Activated naive CD8-positive, alpha-beta T cell treated with anti-CD3 and anti-CD28 coated beads, Interleukin-2, amount 10 ng/mL, durations not matched to agents 7 days and 5 days (primary cell): Measurements from ENCODE around the gene SUCO. TPM values are rescaled to one million over a fixed set of nuclear protein-coding genes. Genes with fewer than 3 reads are reported as not detected.
A peak's percentile ranks its signal among the peaks of the same experiment; 100 is the strongest.
"Not testable (repeated sequence)": the region's sequence is repeated elsewhere in the genome, so short reads cannot be mapped to it uniquely, and the experiment has no call there.

ENCODE experiments used
- ATAC-seq: fragments of 150-1000 bp; cut with Tn5 transposase; one replicate; pipeline ENCODE4 v1.10.0; 2021; ENCODE audit warnings: low read depth, moderate library complexity
- POLR2A ChIA-PET: fragments of 350-600 bp; sonication (Branson Sonifier 250); formaldehyde crosslinking; loops from one replicate; lab custom pipeline; 2021; ENCODE audit warnings: antibody characterized with exemption; lab: Charles Lee
- DNase-seq: peaks from one replicate; pipeline ENCODE4 v3.0.0; 2021
- H3K27ac Mint-ChIP-seq: one replicate; pipeline ENCODE4 v1.8.0; 2022; ENCODE audit warnings: mild to moderate bottlenecking, mixed read lengths
- H3K27me3 Mint-ChIP-seq: one replicate; pipeline ENCODE4 v1.8.0; 2022; ENCODE audit warnings: mild to moderate bottlenecking, moderate library complexity, mixed read lengths
- H3K36me3 Mint-ChIP-seq: one replicate; pipeline ENCODE4 v1.8.0; 2021; ENCODE audit warnings: mild to moderate bottlenecking, mixed read lengths
- H3K4me1 Mint-ChIP-seq: one replicate; pipeline ENCODE4 v1.8.0; 2021; ENCODE audit warnings: mixed read lengths
- H3K4me3 Mint-ChIP-seq: one replicate; pipeline ENCODE4 v1.8.0; 2022; ENCODE audit warnings: mild to moderate bottlenecking, moderate library complexity, mixed read lengths
- H3K9me3 Mint-ChIP-seq: one replicate; pipeline ENCODE4 v1.8.0; 2021; ENCODE audit warnings: mixed read lengths
- total RNA-seq, 2 experiments: library from RNA; stranded (reverse); gene quantifications; one replicate each; pipeline ENCODE4 v1.2.3, GENCODE V29; 2021

The SUCO gene
- total RNA-seq, 2 experiments from 2014 or later, result 42.5 to 44.5 TPM

DNA sequence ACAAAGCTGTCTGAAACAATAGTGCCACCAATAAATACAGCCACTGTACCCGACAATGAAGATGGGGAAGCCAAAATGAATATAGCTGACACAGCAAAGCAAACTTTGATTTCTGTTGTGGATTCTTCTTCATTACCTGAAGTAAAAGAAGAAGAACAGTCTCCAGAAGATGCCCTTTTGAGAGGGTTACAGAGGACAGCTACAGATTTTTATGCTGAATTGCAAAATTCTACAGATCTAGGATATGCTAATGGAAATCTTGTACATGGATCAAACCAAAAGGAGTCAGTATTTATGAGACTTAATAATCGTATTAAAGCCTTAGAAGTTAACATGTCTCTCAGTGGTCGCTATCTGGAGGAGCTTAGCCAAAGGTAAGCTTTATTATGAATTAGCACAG is 56.6 kb downstream of the SUCO start:
- ATAC-seq (no peak), DNase-seq (no peak)
- no peaks in the 10 kb centered on the region for H3K27me3 Mint-ChIP-seq
- no peak overlapping the region for H3K27ac Mint-ChIP-seq
- POLR2A ChIA-PET, result no interaction called here
- H3K4me1 Mint-ChIP-seq, result peaks cover 8% of the 10 kb centered on the region
- H3K4me3 Mint-ChIP-seq, result no peak overlapping the region
- H3K36me3 Mint-ChIP-seq, result peaks cover 64% of the 10 kb centered on the region
- peaks cover 7% of the 10 kb centered on the region for H3K9me3 Mint-ChIP-seq

DNA sequence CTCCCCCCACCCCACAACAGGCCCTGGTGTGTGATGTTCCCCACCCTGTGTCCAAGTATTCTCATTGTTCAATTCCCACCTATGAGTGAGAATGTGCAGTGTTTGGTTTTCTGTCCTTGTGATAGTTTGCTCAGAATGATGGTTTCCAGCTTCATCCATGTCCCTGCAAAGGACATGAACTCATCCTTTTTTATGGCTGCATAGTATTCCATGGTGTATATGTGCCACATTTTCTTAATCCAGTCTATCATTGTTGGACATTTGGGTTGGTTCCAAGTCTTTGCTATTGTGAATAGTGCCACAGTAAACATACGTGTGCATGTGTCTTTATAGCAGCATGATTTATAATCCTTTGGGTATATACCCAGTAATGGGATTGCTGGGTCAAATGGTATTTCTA is 58.5 kb downstream of the SUCO start:
- Mint-ChIP-seq H3K4me1 (peaks cover 10% of the 10 kb centered on the region), H3K36me3 (peaks cover 83% of the 10 kb centered on the region)
- H3K27ac Mint-ChIP-seq, DNase-seq, H3K4me3 Mint-ChIP-seq, H3K9me3 Mint-ChIP-seq, POLR2A ChIA-PET, ATAC-seq, H3K27me3 Mint-ChIP-seq: not testable (repeated sequence)

DNA sequence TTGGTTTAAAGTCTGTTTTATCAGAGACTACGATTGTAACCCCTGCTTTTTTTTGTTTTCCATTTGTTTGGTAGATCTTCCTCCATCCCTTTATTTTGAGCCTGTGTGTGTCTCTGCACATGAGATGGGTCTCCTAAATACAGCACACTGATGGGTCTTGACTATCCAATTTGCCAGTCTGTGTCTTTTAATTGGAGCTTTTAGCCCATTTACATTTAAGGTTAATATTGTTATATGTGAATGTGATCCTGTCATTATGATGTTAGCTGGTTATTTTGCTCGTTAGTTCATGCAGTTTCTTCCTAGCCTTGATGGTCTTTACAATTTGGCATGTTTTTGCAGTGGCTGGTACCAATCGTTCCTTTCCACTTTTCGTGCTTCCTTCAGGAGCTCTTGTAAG is 62.1 kb downstream of the SUCO start:
- H3K4me3 Mint-ChIP-seq, DNase-seq, H3K27me3 Mint-ChIP-seq, H3K27ac Mint-ChIP-seq, ATAC-seq, H3K4me1 Mint-ChIP-seq, H3K9me3 Mint-ChIP-seq, POLR2A ChIA-PET: not testable (repeated sequence)
- peaks cover 80% of the 10 kb centered on the region for H3K36me3 Mint-ChIP-seq

DNA sequence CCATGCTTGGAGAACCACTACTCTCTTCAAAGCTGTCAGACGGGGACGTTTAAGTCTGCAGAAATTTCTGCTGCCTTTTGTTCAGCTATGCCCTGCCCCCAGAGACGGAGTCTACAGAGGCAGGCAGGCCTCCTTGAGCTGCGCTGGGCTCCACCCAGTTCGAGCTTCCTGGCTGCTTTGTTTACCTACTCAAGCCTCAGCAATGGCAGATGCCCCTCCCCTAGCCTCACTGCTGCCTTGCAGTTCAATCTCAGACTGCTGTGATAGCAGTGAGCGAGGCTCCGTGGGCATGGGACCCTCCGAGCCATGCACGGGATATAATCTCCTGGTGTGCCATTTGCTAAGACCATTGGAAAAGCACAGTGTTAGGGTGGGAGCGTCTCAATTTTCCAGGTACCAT is 63.8 kb downstream of the SUCO start:
- POLR2A ChIA-PET, H3K27me3 Mint-ChIP-seq, H3K27ac Mint-ChIP-seq, H3K9me3 Mint-ChIP-seq, ATAC-seq, DNase-seq, H3K4me3 Mint-ChIP-seq: not testable (repeated sequence)
- Mint-ChIP-seq H3K4me1 (peaks cover 11% of the 10 kb centered on the region), H3K36me3 (peaks cover 69% of the 10 kb centered on the region)

DNA sequence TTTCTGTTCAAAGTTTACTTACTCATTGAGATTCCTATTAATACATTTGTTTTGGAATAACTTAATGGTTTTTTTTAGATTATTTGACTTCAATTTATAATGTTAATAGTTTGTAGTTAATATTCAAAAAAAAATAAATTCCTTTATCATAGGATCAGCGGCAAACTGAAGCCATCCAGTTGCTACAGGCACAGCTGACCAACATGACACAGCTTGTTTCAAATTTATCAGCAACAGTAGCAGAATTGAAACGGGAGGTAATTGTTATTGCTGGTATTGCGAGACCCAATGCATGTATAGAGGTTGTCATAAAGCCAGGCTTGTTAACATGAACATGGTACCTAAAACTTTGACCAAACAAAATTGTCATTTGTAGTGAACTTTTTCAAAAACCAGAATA is 67.0 kb downstream of the SUCO start:
- POLR2A ChIA-PET, result no interaction called here
- peaks cover 44% of the 10 kb centered on the region for H3K36me3 Mint-ChIP-seq

DNA sequence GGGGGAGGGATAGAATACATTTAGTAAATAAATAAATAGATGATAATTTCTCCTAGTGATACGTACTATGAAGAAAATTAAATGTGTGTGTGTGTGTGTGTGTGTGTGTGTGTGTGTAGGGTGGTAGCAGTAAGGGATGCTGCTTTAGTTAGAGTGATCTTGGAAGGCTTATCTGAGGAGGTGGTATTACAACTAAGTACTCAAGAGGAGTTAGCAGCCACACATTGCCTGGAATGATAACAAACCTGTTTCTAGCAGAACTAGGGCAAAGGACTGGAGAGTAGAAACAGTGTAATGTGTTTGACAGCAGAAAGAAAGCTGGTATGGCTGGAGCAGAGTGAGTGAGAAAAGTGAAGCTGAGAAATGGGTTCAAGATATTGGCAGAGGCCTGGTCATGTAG is 67.7 kb downstream of the SUCO start:
- H3K9me3 Mint-ChIP-seq, result no peaks in the 10 kb centered on the region
- H3K4me3 Mint-ChIP-seq, result no peak overlapping the region
- peaks cover 9% of the 10 kb centered on the region for H3K4me1 Mint-ChIP-seq
- POLR2A ChIA-PET, result no interaction called here
- no peak for ATAC-seq
- H3K27ac Mint-ChIP-seq, result no peak overlapping the region
- H3K36me3 Mint-ChIP-seq, result peaks cover 38% of the 10 kb centered on the region
- DNase-seq, result no peak
- H3K27me3 Mint-ChIP-seq, result no peaks in the 10 kb centered on the region

More for the DNA sequence above, 67.0 kb downstream of the SUCO start:
- ATAC-seq (no peak), DNase-seq (no peak)
- no peaks in the 10 kb centered on the region for H3K27me3 Mint-ChIP-seq
- H3K4me3 Mint-ChIP-seq, result no peak overlapping the region
- no peak overlapping the region for H3K27ac Mint-ChIP-seq
- H3K9me3 Mint-ChIP-seq, result peaks cover 3% of the 10 kb centered on the region
- peaks cover 11% of the 10 kb centered on the region for H3K4me1 Mint-ChIP-seq

DNA sequence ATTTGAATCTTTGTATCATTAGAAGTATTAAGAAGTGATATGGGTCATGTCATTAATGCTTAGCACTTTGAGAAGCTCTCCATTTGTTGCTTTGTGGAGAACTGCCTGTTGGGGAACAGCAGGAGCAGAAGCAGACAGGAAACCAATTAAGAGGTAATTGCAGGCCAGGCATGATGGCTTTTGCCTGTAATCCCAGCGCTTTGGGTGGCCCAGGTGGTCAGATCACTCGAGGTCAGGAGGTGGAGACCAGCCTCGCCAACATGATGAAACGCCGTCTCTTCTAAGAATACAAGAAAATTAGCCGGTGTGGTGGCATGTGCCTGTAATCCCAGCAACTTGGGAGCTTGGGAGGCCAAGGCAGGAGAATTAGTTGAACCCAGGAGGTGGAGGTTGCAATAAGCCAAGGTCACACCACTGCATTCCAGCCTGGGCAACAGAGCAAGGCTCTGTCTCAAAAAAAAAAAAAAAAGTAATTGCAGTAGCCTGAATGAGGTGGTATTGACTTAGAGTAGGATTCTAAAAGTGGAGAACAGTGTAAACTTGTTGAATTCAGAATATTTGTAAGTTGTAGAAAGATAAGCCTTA is 68.2 kb downstream of the SUCO start:
- no peak overlapping the region for H3K4me3 Mint-ChIP-seq
- no peaks in the 10 kb centered on the region for H3K9me3 Mint-ChIP-seq
- H3K4me1 Mint-ChIP-seq, result peaks cover 7% of the 10 kb centered on the region
- H3K27ac Mint-ChIP-seq, result no peak overlapping the region
- H3K36me3 Mint-ChIP-seq, result peaks cover 33% of the 10 kb centered on the region
- H3K27me3 Mint-ChIP-seq, result no peaks in the 10 kb centered on the region
- ATAC-seq (no peak), DNase-seq (no peak)
- POLR2A ChIA-PET, result no interaction called here

DNA sequence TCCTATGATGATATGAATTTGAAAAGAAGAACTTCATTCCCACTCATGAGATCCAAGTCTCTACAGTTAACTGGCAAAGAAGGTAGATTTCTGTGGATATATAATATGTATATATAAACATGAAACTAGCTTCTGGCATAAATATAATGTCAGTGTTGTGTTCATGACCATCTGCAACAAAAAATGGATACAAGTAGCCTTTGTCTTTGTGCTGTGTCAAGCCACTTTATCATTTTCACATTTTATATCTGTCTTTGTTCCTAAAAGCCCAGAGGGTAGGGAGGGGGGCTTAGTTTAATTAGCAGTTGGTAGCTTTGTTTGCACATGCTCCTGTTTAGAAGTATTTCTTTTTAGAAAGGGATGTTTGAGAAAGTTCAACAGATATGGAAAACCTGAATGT is 69.8 kb downstream of the SUCO start:
- H3K27me3 Mint-ChIP-seq, result no peaks in the 10 kb centered on the region
- H3K36me3 Mint-ChIP-seq, result peaks cover 22% of the 10 kb centered on the region
- H3K4me3 Mint-ChIP-seq, result no peak overlapping the region
- H3K9me3 Mint-ChIP-seq, result no peaks in the 10 kb centered on the region
- peaks cover 6% of the 10 kb centered on the region for H3K4me1 Mint-ChIP-seq
- H3K27ac Mint-ChIP-seq, result no peak overlapping the region
- POLR2A ChIA-PET, result no interaction called here
- DNase-seq (no peak), ATAC-seq (no peak)

DNA sequence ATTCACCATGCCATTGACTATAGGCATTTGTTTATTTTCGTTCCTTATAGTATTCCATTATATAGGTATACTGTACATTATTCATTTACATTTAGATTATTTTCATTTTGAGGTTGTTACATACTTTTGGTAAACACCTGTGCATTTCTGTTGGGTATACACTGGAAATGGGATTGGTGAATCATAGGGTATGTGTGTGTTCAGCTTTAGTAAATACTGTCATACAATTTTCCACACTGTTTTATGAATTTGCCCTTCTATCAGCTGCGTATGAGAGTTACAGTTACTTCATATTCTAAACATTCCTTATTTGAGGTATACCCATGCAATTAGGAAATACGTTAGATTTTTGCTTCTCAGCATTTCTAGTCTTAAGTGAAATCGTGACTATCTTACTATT is 70.9 kb downstream of the SUCO start:
- DNase-seq, result no peak
- POLR2A ChIA-PET, result no interaction called here
- ATAC-seq, result no peak
- H3K4me1 Mint-ChIP-seq, result peaks cover 6% of the 10 kb centered on the region
- H3K4me3 Mint-ChIP-seq, result no peak overlapping the region
- H3K27me3 Mint-ChIP-seq, result no peaks in the 10 kb centered on the region
- H3K36me3 Mint-ChIP-seq, result peaks cover 17% of the 10 kb centered on the region
- H3K27ac Mint-ChIP-seq, result no peak overlapping the region
- no peaks in the 10 kb centered on the region for H3K9me3 Mint-ChIP-seq

DNA sequence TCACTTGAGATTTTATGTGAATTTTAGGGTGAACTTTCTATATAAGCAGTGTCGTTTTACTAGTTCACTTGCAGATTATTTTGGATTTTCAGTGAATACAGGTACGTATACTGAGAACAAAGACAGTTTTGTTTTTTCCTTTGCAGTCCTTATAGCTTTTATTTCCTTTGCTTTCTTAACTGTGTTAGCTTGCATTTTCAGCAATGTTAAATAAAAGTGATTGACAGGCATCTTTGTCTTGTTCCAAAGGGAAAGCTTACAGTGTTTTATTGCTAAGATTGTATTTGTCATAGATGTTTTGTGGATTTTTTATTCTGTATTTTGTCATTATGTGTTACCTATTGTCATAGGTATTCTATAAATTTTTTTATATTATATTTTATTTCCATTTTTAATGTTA is 72.7 kb downstream of the SUCO start:
- POLR2A ChIA-PET, result no interaction called here
- H3K4me1 Mint-ChIP-seq, result peaks cover 16% of the 10 kb centered on the region

DNA sequence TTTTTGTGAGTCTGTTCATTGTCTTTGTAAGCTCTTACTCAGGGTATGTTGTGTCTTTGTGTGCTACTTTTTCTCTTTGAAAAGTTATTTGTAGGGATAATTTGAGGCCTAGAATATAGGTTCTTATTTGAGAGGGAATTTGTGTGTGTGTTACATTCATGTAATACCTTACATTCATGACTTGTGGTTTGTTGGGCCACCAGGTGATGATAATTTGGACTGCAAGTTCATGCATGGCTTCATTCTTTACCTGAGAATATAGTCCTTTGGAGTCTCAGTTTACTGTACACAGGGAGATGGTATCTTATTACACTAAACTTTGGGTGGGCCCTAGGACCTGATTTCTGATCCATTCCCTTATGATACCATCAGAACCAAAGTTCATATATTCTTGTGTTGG is 74.2 kb downstream of the SUCO start:
- H3K27me3 Mint-ChIP-seq, result no peaks in the 10 kb centered on the region
- POLR2A ChIA-PET, result no interaction called here
- H3K4me1 Mint-ChIP-seq, result peaks cover 13% of the 10 kb centered on the region

More for the DNA sequence above, 72.7 kb downstream of the SUCO start:
- peaks cover 29% of the 10 kb centered on the region for H3K36me3 Mint-ChIP-seq
- no peak overlapping the region for H3K4me3 Mint-ChIP-seq
- ATAC-seq, result no peak
- no peaks in the 10 kb centered on the region for H3K9me3 Mint-ChIP-seq
- DNase-seq, result no peak
- no peak overlapping the region for H3K27ac Mint-ChIP-seq
- H3K27me3 Mint-ChIP-seq, result no peaks in the 10 kb centered on the region

DNA sequence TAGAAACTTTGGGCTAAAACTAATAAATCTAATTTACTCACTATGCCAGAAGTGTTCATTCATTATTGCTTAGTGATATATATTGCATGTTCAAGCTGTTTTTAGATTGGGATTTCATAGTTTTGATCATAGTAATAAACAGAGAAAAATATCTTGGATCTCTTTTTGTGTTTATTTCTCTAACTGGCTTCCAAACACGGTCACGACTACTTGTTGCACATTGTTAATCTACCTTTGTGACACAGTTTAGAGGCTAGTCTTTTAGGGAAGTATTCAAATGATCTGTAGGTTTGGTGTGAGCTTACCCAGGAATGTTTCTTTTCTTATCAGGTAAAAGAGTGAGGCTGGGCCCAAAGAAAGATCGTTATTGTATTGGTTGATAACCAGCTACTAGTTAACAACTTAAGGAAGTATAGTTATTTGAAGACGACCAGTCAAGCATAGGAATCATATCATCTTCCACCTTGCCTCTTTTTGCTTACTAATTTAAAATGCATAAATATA is 75.2 kb downstream of the SUCO start:
- Mint-ChIP-seq H3K4me3 (no peak overlapping the region), H3K4me1 (peaks cover 13% of the 10 kb centered on the region), H3K27me3 (no peaks in the 10 kb centered on the region), H3K36me3 (peaks cover 33% of the 10 kb centered on the region), H3K9me3 (no peaks in the 10 kb centered on the region), H3K27ac (no peak overlapping the region)
- ATAC-seq, result no peak
- POLR2A ChIA-PET, result interaction anchor here (1.2 kb wide), 1 partner anchor 111 kb away, joined by 3 read pairs; no protein-coding TSS in a partner anchor
- no peak for DNase-seq

More for the DNA sequence above, 74.2 kb downstream of the SUCO start:
- Mint-ChIP-seq H3K4me3 (no peak overlapping the region), H3K9me3 (no peaks in the 10 kb centered on the region), H3K36me3 (peaks cover 32% of the 10 kb centered on the region), H3K27ac (no peak overlapping the region)
- ATAC-seq (no peak), DNase-seq (no peak)

DNA sequence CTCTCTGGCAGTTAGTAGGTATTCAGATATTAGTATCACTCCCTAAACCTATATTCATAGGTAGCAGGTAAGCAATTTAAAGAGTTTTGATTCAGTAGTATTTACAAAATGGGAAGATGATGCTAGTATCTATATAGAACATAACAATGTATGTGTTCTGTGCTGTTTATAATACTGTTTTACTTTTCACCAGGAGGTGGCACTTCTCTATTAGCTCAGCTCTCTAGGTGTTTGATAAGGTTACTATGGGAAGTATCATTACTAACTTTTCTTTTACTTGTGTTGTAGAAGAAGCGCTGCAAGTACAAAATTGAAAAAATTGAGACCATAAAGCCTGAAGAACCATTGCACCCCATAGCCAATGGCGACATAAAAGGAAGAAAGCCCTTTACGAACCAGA is 76.6 kb downstream of the SUCO start:
- POLR2A ChIA-PET, result interaction anchor here (0.7 to 2.0 kb wide), 2 partner anchors 110 to 165 kb away, joined by 3 to 13 read pairs; no protein-coding TSS in a partner anchor
- DNase-seq, result no peak
- ATAC-seq, result peak; percentile 70
- H3K27me3 Mint-ChIP-seq, result no peaks in the 10 kb centered on the region
- peaks cover 13% of the 10 kb centered on the region for H3K4me1 Mint-ChIP-seq
- peaks cover 1% of the 10 kb centered on the region for H3K9me3 Mint-ChIP-seq
- peaks cover 33% of the 10 kb centered on the region for H3K36me3 Mint-ChIP-seq
- no peak overlapping the region for H3K4me3 Mint-ChIP-seq
- no peak overlapping the region for H3K27ac Mint-ChIP-seq

DNA sequence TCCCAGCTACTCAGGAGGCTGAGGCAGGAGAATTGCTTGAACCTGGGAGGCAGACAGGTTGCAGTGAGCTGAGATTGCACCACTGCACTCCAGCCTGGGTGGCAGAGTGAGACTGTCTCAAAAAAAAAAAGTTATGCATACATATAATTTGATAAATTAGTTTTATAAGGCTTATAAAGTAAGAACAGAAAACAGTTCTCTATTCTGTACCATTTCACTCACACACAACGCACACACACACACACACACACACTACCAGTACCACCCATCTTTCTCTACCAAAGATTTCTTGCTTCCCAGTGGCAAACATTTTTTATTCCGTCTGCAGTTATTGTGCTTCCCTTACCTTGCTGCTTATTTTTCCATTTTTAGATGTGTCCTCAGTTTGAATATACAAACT is 79.5 kb downstream of the SUCO start:
- H3K9me3 Mint-ChIP-seq, result peaks cover 6% of the 10 kb centered on the region

More for the DNA sequence above, 79.5 kb downstream of the SUCO start:
- Mint-ChIP-seq H3K4me1 (peaks cover 13% of the 10 kb centered on the region), H3K27ac (no peak overlapping the region), H3K4me3 (no peak overlapping the region), H3K27me3 (no peaks in the 10 kb centered on the region), H3K36me3 (peaks cover 31% of the 10 kb centered on the region)
- POLR2A ChIA-PET, result no interaction called here
- DNase-seq, result no peak
- no peak for ATAC-seq
